GM23338 (cell line): ENCODE measurements around the gene RHBDD1.

Experiments used
- EZH2 ChIP-seq: fragments of 200-600 bp; sonication (generic); IDR thresholded peaks from one replicate; pipeline ENCODE4 v1.8.0; 2017; ENCODE audit warnings: antibody characterized with exemption, mild to moderate bottlenecking, low read depth; ENCODE audit not compliant: unreplicated experiment
- EZH2phosphoT487 ChIP-seq: fragments of 200-600 bp; sonication (generic); IDR thresholded peaks from one replicate; pipeline ENCODE4 v1.8.1; 2018; ENCODE audit warnings: antibody characterized with exemption; ENCODE audit not compliant: unreplicated experiment
- JUNB ChIP-seq: IDR thresholded peaks from one replicate; pipeline ENCODE4 v1.6.1; 2016; ENCODE audit warnings: antibody characterized with exemption; ENCODE audit not compliant: unreplicated experiment
- NANOG ChIP-seq: IDR thresholded peaks from 2 replicates; pipeline ENCODE4 v1.6.1; 2016; ENCODE audit warnings: antibody characterized with exemption, borderline replicate concordance
- POLR2AphosphoS5 ChIP-seq: IDR thresholded peaks from 2 replicates; pipeline ENCODE4 v1.6.1; 2016; ENCODE audit warnings: antibody characterized with exemption, low read depth
- STAT1 ChIP-seq: IDR thresholded peaks from one replicate; pipeline ENCODE4 v1.6.1; 2016; ENCODE audit warnings: antibody characterized with exemption; ENCODE audit not compliant: unreplicated experiment
- TF ChIP-seq, protein P1 (sequence below), 2 experiments: fragments of 200-600 bp in 1 of 2; sonication (generic) in 1 of 2; conservative IDR thresholded peaks; 2 replicates each; pipeline versions ENCODE4 v1.5.1 to v1.6.1; 2016 to 2017; ENCODE audit warnings: antibody characterized with exemption in 2 of 2, low read depth in 2 of 2, mild to moderate bottlenecking in 2 of 2, moderate library complexity in 1 of 2

DNA sequence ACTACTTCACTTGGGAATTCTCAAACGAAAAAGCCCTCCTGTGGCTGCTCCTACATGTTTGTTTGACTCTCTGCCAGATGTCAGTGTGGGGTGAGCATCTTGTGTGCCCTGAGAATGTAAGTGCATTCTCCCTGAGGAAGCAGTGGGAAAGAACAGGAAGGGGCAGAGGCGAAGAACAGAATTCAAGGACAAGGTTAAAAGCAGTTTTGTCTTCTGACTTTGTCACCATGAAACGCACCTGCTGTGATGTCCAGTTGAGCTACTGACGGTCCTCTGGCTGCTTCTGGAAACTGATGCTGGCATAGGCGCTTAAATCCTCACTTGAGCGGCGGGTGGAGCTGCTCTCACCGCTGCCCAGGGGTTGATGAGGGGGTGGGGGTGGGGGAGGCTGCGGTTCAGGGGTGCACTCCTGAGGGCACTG is 41.1 kb upstream of the RHBDD1 start:
- TF ChIP-seq, protein P1, sequence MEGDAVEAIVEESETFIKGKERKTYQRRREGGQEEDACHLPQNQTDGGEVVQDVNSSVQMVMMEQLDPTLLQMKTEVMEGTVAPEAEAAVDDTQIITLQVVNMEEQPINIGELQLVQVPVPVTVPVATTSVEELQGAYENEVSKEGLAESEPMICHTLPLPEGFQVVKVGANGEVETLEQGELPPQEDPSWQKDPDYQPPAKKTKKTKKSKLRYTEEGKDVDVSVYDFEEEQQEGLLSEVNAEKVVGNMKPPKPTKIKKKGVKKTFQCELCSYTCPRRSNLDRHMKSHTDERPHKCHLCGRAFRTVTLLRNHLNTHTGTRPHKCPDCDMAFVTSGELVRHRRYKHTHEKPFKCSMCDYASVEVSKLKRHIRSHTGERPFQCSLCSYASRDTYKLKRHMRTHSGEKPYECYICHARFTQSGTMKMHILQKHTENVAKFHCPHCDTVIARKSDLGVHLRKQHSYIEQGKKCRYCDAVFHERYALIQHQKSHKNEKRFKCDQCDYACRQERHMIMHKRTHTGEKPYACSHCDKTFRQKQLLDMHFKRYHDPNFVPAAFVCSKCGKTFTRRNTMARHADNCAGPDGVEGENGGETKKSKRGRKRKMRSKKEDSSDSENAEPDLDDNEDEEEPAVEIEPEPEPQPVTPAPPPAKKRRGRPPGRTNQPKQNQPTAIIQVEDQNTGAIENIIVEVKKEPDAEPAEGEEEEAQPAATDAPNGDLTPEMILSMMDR (conservative IDR thresholded peaks at IDR 0.05; ENCODE audit: low read depth in 2 of 2): no peak
- TF ChIP-seq EZH2: no peak
- no peak for TF ChIP-seq EZH2phosphoT487
- TF ChIP-seq JUNB: no peak
- TF ChIP-seq STAT1: no peak
- TF ChIP-seq NANOG: no peak
- no peak for TF ChIP-seq POLR2AphosphoS5
